Measurements from ENCODE around the gene BNC2. TPM values are rescaled to one million over a fixed set of nuclear protein-coding genes. Genes with fewer than 3 reads are reported as not detected.

Gene BNC2
- total RNA-seq, 4 donors from 2014 or later: 90.2 to 130 (median 100.0) TPM

DNA sequence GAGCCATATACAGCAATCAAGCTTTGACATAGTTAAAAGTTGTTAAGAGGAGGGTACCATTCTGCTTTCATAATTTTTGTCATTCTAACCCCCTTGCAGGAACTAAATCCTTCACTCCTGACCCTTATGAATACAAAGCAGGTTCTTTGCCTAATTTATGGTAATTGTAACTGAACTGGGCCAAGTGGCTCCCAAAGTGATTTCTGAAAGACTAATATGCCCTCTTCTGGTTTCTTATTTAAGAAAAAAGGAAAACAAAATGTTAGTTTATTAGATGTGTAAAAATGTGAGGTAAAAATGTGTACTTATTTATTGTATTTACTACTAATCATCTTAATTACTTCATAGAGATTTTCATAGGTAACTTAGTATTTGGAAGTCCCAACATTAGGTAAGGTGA, 268.5 kb downstream of the BNC2 start:
- no peak for ATAC-seq
- no peak for TF ChIP-seq EP300 (IDR thresholded peaks at IDR 0.05)
- TF ChIP-seq, protein P1, sequence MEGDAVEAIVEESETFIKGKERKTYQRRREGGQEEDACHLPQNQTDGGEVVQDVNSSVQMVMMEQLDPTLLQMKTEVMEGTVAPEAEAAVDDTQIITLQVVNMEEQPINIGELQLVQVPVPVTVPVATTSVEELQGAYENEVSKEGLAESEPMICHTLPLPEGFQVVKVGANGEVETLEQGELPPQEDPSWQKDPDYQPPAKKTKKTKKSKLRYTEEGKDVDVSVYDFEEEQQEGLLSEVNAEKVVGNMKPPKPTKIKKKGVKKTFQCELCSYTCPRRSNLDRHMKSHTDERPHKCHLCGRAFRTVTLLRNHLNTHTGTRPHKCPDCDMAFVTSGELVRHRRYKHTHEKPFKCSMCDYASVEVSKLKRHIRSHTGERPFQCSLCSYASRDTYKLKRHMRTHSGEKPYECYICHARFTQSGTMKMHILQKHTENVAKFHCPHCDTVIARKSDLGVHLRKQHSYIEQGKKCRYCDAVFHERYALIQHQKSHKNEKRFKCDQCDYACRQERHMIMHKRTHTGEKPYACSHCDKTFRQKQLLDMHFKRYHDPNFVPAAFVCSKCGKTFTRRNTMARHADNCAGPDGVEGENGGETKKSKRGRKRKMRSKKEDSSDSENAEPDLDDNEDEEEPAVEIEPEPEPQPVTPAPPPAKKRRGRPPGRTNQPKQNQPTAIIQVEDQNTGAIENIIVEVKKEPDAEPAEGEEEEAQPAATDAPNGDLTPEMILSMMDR (IDR thresholded peaks at IDR 0.05): no peak
- TF ChIP-seq POLR2AphosphoS5 (IDR thresholded peaks at IDR 0.05): no peak
- no peak for TF ChIP-seq POLR2A (IDR thresholded peaks at IDR 0.05)
- no peak overlapping the region for H3K27ac ChIP-seq
- no peaks in the 10 kb centered on the region for H3K36me3 ChIP-seq
- H3K4me1 ChIP-seq: peaks cover 0 to 22% (median 0%) of the 10 kb centered on the region in 3 donors
- no peaks in the 10 kb centered on the region for H3K27me3 ChIP-seq
- no peak overlapping the region for H3K4me3 ChIP-seq
- H3K9me3 ChIP-seq: no peaks in the 10 kb centered on the region

DNA sequence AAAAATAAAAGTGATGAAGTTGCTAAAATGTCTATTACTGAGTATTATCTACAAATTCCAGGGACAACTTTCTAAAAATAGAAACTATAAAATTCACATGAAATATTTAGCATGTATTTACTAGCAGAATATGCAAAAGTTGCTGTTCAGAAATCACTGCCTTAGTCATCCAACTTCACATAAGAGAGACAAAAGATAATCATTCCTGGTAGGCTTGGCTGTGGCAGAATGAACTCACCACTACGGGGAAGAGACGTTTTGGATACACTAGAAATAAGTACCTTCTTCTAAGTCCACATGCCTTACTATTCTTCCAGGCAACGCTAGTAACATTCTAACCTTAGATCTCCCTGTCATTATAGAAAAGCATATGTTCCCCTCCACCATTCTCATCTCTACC, 272.2 kb downstream of the BNC2 start:
- ATAC-seq: no peak
- no peak overlapping the region for H3K27ac ChIP-seq
- H3K27me3 ChIP-seq: no peaks in the 10 kb centered on the region
- no peaks in the 10 kb centered on the region for H3K36me3 ChIP-seq
- no peak overlapping the region for H3K4me3 ChIP-seq
- TF ChIP-seq, protein P1 (IDR thresholded peaks at IDR 0.05): no peak
- TF ChIP-seq POLR2A (IDR thresholded peaks at IDR 0.05) (no peak), POLR2AphosphoS5 (IDR thresholded peaks at IDR 0.05) (no peak), EP300 (IDR thresholded peaks at IDR 0.05) (no peak)
- no peaks in the 10 kb centered on the region for H3K9me3 ChIP-seq
- WGBS, 2 donors (ENCODE audit: low coverage in 1 of 2): 47 to 68% methylated on average over 3 of the region's 3 CpGs
- peaks cover 0 to 39% (median 4%) of the 10 kb centered on the region in 3 donors for H3K4me1 ChIP-seq

DNA sequence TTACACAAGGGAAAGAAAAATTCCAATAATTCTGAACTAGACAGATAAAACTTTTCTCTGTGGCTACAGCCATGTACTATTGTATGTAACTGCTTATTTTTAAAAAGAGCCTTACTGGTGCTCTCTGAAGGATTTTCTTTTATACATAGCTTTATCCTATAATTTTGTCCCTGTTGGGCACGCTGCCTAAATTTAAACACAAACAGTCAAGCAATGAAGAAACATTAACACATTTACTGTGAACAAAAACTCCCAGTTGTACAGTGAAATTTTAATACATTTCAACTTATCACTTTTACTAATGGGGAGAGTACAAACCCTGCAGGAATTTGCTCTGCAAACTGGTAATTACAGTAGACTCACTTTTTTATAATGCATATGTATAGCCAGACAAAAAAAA, 273.3 kb downstream of the BNC2 start:
- ATAC-seq: no peak
- Histone ChIP-seq H3K36me3 (no peaks in the 10 kb centered on the region), H3K4me1 (peaks cover 0 to 40% (median 4%) of the 10 kb centered on the region in 3 donors), H3K27me3 (no peaks in the 10 kb centered on the region), H3K9me3 (no peaks in the 10 kb centered on the region), H3K4me3 (no peak overlapping the region), H3K27ac (no peak overlapping the region)
- WGBS, 2 donors (ENCODE audit: low coverage in 1 of 2): 32 to 57% methylated on average over 1 of the region's 1 CpG
- TF ChIP-seq POLR2A (IDR thresholded peaks at IDR 0.05) (no peak), EP300 (IDR thresholded peaks at IDR 0.05) (no peak), POLR2AphosphoS5 (IDR thresholded peaks at IDR 0.05) (no peak)
- TF ChIP-seq, protein P1 (IDR thresholded peaks at IDR 0.05): no peak

DNA sequence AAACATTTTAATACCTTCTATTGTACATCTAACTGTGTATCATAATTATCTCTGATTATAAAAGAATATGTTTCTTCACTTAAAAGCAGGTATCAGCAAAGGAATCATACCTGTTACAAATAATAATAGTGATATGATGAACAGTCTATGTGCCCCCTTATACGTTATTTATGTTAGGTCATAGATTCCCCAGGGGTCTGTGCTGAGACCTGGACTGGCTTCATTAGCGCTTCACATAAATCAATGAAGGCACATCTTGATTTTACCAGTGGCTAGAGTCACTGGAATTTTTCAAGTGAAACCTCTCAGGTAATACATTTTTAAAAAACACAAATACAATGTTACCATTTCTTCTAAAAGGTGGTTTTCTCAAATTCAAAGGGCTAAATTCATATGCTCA, 275.2 kb downstream of the BNC2 start:
- Histone ChIP-seq H3K4me3 (no peak overlapping the region), H3K9me3 (no peaks in the 10 kb centered on the region), H3K27me3 (no peaks in the 10 kb centered on the region), H3K4me1 (peaks cover 0 to 40% (median 4%) of the 10 kb centered on the region in 3 donors), H3K27ac (no peak overlapping the region), H3K36me3 (no peaks in the 10 kb centered on the region)
- no peak for TF ChIP-seq POLR2A (IDR thresholded peaks at IDR 0.05)
- TF ChIP-seq, protein P1 (IDR thresholded peaks at IDR 0.05): no peak
- ATAC-seq: no peak
- WGBS, 2 donors (ENCODE audit: low coverage in 1 of 2): 76 to 96% methylated on average over 2 of the region's 2 CpGs

DNA sequence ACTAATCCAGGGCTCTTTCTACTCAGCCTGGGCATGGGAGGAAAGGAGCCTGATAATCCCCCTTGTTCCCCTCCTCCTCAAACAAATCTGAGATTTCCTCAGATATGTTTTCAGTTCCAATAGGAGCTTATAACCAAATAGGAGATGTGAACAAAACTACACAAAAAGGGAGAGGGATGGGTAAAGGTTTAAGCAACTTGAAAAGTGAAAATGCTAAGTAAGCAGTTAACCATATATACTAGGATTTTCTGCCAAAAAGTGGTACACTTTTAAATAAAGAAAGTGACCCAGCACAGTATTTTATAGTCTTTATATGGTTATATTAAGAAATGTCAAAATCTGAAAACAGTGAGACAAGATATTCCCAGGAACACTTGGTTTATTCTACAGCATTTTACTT, 275.7 kb downstream of the BNC2 start:
- H3K9me3 ChIP-seq: no peaks in the 10 kb centered on the region
- H3K4me1 ChIP-seq: peaks cover 0 to 40% (median 4%) of the 10 kb centered on the region in 3 donors
- H3K27me3 ChIP-seq: no peaks in the 10 kb centered on the region
- H3K4me3 ChIP-seq: no peak overlapping the region
- no peak for ATAC-seq
- H3K36me3 ChIP-seq: no peaks in the 10 kb centered on the region
- H3K27ac ChIP-seq: no peak overlapping the region
- TF ChIP-seq, protein P1 (IDR thresholded peaks at IDR 0.05): no peak
- TF ChIP-seq POLR2A (IDR thresholded peaks at IDR 0.05): no peak
- TF ChIP-seq EP300 (IDR thresholded peaks at IDR 0.05): no peak
- no peak for TF ChIP-seq POLR2AphosphoS5 (IDR thresholded peaks at IDR 0.05)
